Stimulated activated CD8-positive, alpha-beta memory T cell treated with anti-CD3 and anti-CD28 coated beads, Interleukin-12 subunit alpha, Interleukin-12 subunit beta, amount 100 ng/mL, for 1 hour (primary cell): ENCODE measurements around the gene TTC3.
"Not testable (repeated sequence)": the region's sequence is repeated elsewhere in the genome, so short reads cannot be mapped to it uniquely, and the experiment has no call there.

ENCODE experiments used
- DNase-seq: peaks from one replicate; pipeline ENCODE4 v3.0.0-alpha.2; 2020; ENCODE audit warnings: low read depth

TTC3 gene, protein sequence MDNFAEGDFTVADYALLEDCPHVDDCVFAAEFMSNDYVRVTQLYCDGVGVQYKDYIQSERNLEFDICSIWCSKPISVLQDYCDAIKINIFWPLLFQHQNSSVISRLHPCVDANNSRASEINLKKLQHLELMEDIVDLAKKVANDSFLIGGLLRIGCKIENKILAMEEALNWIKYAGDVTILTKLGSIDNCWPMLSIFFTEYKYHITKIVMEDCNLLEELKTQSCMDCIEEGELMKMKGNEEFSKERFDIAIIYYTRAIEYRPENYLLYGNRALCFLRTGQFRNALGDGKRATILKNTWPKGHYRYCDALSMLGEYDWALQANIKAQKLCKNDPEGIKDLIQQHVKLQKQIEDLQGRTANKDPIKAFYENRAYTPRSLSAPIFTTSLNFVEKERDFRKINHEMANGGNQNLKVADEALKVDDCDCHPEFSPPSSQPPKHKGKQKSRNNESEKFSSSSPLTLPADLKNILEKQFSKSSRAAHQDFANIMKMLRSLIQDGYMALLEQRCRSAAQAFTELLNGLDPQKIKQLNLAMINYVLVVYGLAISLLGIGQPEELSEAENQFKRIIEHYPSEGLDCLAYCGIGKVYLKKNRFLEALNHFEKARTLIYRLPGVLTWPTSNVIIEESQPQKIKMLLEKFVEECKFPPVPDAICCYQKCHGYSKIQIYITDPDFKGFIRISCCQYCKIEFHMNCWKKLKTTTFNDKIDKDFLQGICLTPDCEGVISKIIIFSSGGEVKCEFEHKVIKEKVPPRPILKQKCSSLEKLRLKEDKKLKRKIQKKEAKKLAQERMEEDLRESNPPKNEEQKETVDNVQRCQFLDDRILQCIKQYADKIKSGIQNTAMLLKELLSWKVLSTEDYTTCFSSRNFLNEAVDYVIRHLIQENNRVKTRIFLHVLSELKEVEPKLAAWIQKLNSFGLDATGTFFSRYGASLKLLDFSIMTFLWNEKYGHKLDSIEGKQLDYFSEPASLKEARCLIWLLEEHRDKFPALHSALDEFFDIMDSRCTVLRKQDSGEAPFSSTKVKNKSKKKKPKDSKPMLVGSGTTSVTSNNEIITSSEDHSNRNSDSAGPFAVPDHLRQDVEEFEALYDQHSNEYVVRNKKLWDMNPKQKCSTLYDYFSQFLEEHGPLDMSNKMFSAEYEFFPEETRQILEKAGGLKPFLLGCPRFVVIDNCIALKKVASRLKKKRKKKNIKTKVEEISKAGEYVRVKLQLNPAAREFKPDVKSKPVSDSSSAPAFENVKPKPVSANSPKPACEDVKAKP (N-terminal part only)

DNA sequence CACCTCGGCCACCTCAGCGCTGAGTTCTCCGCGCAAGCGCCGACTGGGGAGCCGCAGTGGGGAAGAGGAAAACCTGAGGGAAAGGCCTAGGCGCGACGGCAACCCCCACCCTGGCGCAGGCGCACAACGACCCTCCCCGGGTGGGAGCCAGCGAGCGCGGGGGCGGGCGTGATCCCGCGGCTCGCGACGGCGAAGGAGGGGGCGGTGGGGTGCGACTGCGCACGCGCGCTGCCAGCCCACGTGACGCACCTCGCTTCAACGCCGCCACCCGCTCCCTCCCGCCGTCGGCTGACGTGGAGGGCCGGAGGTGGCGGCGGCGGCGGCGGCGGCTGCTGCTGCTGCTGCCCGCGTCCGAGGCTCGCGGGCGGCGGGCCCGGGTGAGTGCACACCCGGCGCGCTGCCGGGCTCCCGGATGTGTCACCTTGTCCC, at the start of gene TTC3, which contains the start of gene PIGP:
Gene TTC3, plus strand, starts transcription at position 267 of the 429 bp plus-strand sequence. CDS start 14,004 bp downstream, outside the sequence.
Gene PIGP, minus strand, starts transcription at position 84 of the 429 bp plus-strand sequence. CDS start 556 bp downstream, outside the sequence.
- DNase-seq = peak; percentile 94

DNA sequence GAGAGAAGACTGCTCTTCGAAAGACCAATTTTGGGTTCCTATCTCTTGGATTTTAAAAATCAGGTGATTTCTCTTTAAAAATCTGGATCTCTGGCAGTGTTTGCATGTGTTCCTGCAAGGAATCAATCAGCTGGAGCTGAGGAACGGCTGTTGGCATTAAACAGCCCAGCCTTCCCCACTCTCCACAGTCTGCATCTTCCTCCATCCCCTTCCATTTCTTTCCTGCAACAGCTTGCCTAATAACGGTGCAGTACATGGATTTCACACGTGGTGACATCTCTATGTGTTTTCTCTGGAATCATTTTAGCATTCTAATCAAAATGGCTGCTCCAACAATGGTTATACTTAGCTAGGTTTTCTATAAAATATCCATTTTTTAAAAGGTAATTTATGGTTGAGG, 46.6 kb upstream of the TTC3 start:
- DNase-seq = no peak

DNA sequence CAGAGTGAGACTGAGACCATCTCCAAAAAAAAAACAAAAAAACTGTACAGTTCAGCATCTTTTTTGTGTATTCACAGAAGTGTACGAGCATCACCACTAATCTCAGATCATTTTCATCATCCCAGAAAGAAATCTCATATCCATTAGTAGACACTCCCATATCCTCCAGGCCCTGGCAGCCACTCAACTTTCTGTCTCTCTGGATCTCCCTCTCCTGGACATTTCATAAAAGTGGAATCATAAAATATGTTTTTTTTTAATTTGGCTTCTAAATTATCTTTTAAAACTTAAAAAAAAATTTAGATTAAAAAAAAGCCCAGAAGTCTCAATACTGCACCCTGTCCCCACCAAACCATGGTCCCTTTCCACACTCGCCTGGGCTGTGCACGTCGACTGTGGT, 44.5 kb upstream of the TTC3 start:
- no peak for DNase-seq

DNA sequence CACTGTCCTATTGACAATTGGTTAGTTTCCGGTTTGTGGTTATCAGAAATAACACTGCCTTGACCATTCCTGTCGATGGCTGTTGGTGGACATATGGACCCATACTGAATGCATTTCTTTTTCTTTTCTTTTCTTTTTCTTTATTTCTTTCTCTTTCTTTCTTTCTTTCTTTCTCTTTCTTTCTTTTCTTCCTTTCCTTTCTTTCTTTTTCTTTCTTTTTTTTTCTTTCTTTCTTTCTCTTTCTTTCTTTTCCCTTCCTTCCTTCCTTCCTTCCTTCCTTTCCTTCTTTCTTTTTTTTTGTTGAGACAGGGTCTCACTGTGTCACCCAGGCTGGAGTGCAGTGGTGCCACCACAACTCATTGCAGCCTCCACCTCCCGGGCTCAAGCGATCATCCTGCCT, 42.2 kb upstream of the TTC3 start:
- no peak for DNase-seq

DNA sequence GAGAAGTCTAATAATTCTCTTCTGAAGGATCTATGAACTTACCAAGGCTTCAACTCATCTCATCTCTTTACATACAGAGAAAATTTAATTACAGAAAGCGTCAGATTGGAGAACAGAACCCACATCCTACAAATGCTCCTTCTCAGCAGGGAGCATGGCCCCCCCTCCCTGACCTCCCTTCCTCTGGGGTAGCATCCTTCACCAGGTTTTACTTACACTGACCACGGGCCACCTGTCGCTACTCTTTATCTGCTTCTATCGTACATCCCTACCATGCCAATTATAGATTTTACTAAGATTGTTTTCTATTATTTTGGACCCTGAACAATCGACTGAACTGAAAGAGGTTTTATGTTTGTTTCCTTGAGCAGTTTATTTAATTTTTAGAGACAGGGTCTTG, 40.8 kb upstream of the TTC3 start:
- DNase-seq = no peak

DNA sequence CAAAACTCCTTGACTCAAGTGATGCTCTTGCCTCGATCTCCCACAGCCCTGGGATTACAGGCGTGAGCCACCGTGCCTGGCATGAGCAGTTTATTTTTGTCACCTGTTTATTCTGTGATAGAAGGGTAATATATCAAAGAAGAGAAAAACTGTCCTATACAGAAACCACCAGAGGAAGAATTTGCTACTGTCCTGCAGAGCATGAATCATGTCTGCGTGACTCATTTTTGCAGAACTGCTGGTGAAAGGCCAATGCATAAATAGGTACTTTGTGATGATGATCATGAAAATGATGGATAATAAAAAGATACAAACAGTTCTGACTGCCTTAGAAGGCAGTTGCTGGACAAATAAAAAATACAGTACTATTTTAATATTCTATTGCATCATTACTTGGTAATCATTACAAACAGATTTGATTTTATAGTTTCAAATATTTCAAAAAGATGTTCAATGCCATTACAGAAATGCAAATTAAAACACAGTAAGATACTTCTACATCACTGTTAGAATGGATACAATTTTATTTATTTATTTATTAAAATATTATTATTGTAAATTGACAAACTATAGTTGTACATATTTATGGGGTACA, 40.1 kb upstream of the TTC3 start:
- no peak for DNase-seq

DNA sequence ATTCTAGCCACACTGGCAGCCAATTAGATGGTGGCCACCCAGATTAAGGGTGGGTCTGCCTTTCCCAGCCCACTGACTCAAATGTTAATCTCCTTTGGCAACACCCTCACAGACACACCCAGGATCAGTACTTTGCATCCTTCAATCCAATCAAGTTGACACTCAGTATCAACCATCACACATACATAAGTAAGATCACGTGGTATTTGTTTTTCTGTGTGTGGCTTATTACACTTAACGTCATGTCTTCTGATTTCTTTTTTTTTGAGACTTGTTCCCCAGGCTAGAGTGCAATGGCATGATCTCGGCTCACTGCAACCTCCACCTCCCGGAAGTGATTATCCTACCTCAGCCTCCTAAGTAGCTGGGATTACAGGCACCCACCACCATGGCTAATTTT, 38.7 kb upstream of the TTC3 start:
- not testable (repeated sequence) for DNase-seq

DNA sequence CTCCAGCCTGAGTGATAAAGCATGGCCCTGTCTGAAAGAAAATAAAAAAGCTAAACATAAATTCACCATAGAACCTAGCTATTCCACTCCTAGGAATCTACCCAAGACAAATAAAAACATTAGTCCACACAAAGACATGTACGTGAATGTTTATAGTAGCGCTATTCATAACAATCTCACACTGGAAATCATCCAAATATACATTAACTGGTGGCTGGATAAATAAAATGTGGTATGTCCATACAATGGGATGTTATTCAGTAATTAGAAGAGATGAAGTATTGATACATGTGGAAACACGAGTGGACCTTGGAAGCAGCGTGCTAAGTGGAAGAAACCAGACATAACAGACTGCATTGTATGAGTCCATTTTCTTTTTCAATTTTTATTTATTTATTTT, 36.9 kb upstream of the TTC3 start:
- no peak for DNase-seq

DNA sequence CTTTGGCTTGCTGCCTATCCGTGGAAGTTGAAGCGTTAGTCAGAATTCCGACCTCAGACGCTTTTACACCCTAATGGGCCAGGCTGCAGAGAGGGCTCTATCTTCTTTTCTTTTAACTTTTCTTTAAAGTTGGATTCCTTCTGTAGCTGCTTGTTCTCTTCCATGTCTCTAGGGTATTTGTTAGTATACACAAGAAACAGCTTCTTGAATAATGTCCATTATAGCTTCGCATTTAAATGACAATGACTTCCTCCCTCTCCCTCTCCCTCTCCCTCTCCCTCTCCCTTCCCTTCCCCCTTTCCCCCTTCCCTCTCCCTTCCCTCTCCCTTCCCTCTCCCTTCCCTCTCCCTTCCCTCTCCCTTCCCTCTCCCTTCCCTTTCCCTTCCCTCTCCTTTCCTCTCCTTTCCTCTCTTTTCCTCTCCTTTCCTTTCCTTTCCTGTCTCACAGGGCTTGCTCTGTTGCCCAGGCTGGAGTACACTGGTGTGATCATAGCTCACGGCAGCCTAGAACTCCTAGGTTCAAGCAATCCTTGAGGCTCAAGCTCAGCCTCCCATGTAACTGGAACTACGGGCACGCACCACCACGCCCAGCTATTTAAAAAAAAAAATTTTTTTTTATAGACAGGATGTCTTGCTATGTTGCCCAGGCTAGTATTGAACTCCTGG, 33.5 kb upstream of the TTC3 start:
- no peak for DNase-seq

DNA sequence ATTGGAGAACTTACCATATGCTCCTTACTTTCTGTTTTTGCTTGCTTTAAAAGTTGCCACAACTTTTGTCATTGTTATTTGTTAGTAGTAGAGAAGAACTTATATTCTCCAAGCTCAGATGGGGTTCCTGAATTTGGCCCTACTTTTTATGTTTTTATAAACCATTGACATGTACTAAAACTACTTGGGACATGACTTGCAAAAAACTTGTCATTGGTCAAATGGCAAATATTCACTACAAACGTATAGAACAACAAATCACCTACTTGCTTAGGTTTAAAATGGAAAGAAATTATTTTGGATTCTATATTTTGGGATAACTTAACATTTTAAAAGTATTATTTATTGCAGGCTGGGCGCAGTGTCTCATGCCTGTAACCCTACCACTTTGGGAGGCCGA, 32.8 kb upstream of the TTC3 start:
- no peak for DNase-seq

DNA sequence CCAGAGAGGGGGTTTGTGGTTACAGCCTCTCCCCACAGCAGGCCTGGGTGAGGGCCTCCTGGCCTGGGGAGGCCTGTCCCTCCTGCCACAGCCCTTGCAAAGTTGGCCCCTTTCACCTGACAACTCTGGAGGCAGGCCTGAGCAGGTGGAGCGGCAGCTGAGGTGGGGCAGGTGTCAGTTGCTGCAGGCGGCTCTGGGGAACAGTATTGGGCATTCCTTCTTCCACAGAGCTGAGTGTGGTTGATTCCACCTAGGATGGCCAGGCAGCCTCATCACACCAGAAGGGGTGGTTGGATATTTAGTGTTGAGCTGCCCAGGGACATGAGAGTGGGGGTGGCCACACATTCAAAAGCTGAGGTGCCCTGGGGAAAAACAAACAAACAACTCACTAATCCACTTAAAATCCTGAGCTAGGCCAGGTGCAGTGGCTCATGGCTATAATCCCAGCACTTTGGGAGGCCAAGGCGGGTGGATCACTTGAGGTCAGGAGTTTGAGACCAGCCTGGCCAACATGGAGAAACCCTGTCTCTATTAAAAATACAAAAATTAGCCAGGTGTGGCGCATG, 31.3 kb upstream of the TTC3 start:
- no peak for DNase-seq

DNA sequence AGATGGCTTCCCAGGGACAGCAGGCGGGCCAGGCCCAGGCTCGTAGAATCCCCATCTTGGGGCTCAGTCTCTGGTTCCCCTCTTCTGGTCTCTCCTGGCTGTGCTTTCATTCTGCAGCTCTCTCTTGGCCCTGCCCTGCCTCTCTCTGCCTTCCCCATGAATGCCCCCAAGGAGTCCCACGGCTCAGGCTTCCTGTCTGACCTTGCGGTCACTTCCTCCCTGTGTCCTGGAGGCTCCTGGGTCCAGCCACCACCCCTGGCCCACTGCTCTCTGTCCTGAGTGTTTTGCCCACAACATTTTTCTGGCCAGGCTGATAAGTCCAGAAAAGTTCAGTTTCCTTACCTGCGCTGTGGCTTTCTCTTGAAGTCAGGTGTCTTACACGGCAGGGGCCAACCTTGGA, 29.2 kb upstream of the TTC3 start:
- DNase-seq = no peak

DNA sequence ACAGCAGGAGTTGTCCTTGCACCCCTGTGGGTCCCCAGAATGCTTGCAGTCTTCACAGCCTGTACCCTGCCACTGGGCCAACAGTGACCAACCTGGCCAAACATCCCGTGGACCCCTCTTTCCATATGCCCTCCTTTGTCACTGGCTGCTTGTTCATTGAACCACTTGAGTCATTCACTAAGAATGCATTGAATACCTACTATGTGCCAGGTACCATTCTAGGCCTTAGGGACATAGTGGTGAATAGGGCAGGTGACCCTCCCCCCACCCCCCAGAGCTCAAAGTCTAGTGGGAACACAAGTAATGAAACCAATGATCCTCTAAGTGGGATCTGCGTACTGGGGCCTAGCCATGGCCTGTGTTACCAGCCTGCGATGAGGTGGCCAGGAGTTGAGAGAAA, 28.4 kb upstream of the TTC3 start:
- no peak for DNase-seq

DNA sequence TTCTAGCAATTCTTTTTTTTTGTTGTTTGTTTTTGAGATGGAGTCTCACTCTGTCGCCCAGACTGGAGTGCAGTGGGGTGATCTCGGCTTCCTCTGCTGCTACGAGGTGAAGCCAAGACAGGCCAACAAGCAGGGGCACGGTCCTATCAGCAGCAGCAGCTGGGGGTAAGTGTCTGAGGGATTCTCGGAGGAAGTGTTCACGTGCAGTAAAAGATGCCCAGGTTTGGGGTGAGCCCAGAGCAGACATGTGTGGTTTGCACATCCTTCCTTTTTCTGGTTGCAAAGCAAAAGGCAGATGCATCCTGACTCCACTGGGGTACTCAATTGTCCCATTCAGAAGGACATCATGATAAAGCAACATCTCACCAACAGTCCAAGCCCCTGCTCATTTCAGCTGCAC, 27.9 kb upstream of the TTC3 start:
- DNase-seq = no peak

DNA sequence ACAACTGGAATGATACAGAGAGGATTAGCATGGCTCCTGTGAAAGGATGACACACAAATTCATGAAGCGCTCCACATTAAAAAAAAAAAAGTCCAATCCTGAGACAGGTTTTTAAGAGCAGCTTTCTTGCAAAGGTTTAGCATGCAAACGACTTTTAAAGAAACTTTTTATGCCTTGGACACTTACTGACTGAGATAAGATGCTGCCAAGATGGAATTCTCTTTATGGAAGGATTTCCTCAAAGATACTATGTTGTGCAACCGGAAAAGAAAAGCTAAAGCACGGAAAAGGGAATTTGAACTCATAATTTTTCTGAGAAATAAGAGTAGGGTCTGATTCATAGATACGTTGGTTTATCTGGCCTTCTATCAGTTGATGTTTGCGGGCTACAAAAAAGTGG, 27.5 kb upstream of the TTC3 start:
- no peak for DNase-seq

DNA sequence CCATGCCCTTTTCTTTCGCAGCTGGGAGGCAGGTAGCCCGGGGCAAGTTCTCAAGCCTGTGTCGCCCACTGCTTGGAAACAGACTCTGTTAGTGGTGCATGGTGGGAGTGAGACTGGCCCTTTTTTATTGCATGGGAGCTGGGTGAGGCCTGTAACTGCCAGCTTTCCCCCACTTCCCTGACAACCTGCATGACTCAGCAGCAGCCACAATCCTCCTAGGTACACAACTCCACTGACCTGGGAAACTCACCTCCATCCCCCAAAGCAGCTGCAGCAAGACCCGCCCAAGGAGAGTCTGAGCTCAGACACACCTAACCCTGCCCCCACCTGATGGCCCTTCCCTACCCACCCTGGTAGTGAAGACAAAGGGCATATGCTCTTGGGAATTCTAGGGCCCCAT, 26.0 kb upstream of the TTC3 start:
- DNase-seq = no peak

DNA sequence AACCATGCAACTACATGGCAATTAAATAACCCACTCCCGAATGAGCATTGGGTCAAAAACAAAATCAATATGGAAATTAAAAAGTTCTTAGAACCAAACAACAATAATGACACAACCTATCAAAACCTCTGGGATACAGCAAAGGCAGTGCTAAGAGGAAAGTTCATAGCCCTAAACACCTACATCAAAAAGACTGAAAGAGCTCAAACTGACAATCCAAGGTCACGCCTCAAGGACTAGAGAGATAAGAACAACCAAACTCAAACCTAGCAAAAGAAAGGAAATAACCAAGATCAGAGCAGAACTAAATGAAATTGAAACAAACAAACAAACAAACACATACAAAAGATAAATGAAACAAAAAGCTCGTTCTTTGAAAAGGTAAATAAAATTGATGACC, 23.3 kb upstream of the TTC3 start:
- DNase-seq = not testable (repeated sequence)

DNA sequence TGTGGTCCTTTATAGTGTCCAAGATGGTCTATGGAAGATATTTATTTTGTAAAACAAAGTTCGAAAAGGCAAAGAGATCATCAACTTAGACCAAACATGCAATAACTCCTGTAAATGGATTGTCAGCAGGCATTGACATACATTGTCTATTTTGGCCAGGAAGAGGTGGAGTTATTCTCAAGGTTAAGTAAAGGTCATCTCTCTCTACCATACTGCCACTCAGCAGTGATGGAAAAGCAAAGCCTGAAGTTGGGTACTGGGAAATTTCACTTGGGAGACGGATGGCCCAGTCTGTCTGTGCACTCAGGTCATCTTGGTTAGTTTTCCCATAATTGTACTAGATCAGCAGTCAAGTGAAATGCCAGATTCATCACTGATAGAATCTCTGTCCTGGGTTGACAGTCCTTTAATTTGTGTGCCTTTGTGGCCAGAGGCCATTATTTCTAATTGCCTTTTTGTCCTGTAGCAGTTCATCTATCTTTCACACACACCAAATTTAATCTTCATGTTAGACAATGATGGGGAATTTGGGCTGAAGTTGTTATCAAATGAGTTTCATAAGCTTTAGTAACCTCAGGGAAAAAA, 17.7 kb upstream of the TTC3 start:
- no peak for DNase-seq

DNA sequence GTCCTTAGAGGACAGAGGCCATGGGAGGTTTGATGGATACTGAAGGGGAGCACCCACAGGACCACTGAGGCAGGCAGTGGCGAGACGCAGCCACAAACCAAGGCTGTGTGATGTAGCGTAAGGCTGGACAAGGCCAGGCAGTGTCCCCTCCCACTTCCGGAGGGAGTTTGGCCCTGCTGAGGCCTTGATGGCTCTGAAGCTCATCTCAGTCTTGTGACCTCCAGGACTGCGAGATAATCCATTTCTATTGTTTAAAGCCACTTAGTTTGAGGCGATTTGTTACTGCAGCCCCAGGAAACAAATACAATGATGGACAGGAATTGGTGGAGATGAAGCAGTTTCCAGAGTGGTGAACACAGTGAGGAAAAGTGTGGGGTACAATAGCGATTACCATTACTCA, 15.4 kb upstream of the TTC3 start:
- no peak for DNase-seq

DNA sequence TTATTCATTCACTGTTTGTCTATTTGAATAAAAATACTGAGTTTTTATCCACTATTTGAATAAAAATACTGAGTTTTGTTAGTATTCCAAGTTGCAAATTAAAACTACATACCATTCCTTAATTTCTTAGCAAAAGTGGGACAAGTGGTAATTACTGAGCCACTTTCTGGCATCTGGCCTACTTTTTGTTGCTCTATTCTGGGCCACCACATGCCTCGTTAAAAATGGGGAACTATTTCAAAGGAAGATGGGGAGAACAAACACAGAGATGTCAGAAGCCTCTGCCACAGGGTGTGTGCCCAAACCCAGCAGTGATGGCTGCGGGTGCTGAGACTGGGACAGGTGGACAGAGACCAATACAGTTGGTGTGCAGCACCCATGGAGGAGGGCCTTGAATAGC, 14.8 kb upstream of the TTC3 start:
- no peak for DNase-seq

DNA sequence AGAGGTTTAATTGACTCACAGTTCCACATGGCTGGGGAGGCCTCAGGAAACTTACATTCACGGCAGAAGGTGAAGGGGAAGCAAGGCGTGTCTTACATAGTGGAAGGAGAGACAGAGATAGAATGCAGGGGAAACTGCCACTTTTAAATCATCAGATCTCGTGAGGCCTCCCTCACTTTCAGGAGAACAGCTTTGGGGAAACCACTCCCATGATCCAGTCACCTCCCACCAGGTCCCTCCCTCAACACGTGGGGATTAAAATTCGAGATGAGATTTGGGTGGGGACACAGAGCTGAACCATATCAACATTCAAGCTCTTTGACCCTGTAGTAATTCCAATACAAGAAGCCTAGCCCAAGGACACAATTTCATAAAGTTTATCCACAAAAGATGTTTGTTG, 13.9 kb upstream of the TTC3 start:
- no peak for DNase-seq
